ENCODE data around the gene DDX1.

DNA sequence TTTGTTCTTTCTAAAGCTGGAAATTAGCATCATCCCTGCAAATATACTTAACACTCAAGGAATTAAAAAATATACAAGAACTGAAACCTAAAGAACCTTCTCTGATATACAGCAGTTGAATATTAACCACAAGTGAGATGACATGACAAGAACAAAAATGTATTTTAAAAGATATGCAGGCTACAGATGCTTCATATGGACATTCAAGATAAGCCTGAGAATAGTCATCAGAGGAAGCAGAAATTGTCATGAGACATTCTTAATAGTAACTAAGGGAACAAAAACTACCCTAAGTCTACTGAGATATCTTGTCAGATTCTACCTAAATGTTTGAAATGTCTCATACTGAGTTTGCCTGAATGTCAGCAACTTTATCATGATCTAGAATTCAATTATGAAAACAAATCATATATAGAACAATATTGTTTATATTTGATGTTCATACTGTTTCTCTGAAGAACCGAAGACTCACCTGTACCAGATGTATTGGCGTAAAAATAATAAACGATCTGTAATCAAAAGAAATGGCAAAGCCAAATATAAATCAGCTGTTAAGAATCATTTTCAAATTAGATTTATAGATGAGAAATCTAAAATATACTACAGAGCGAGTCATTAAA lies 35.2 kb upstream of the DDX1 start:
- TF ChIP-seq GATA3 (IDR thresholded peaks at IDR 0.05; ENCODE audit: low read depth, low read length) (no peak), GATA2 (IDR thresholded peaks at IDR 0.05; ENCODE audit: low read depth, low read length) (no peak)

Measured in SH-SY5Y (cell line).